HepG2 (cell line): ENCODE results near the gene ATG4B. TPM values are rescaled to one million over a fixed set of nuclear protein-coding genes. Genes with fewer than 3 reads are reported as not detected.

Source experiments
- AKAP8 ChIP-seq: sonication (generic); formaldehyde crosslinking; IDR thresholded peaks from 2 replicates; pipeline ENCODE4 v1.5.1; 2020; ENCODE audit warnings: mild to moderate bottlenecking, missing genetic modification reagents
- ATAD3A ChIP-seq: sonication (generic); formaldehyde crosslinking; IDR thresholded peaks from 2 replicates; pipeline ENCODE4 v1.4.0; 2020; ENCODE audit warnings: missing genetic modification reagents
- ATF1 ChIP-seq: IDR thresholded peaks from 2 replicates; pipeline ENCODE4 v1.6.1; 2016; ENCODE audit warnings: mild to moderate bottlenecking, control low read depth
- CBFB ChIP-seq: sonication (generic); formaldehyde crosslinking; IDR thresholded peaks from 2 replicates; pipeline ENCODE4 v1.4.0; 2020; ENCODE audit warnings: missing genetic modification reagents
- CC2D1A ChIP-seq: sonication (generic); formaldehyde crosslinking; IDR thresholded peaks from 2 replicates; pipeline ENCODE4 v1.8.1; 2023; ENCODE audit warnings: mild to moderate bottlenecking, missing genetic modification reagents
- EEA1 ChIP-seq: sonication (generic); formaldehyde crosslinking; IDR thresholded peaks from 2 replicates; pipeline ENCODE4 v1.5.1; 2020; ENCODE audit warnings: mild to moderate bottlenecking, missing genetic modification reagents, borderline replicate concordance
- MIER2 ChIP-seq: IDR thresholded peaks from 2 replicates; pipeline ENCODE4 v1.6.1; 2016; ENCODE audit warnings: missing biosample characterization, missing genetic modification reagents
- MIXL1 ChIP-seq: IDR thresholded peaks from 2 replicates; pipeline ENCODE4 v1.6.1; 2016
- NCOA1 ChIP-seq: sonication (generic); formaldehyde crosslinking; IDR thresholded peaks from 2 replicates; pipeline ENCODE4 v1.9.0; 2021; ENCODE audit warnings: missing genetic modification reagents
- NFAT5 ChIP-seq: sonication (generic); formaldehyde crosslinking; IDR thresholded peaks from 2 replicates; pipeline ENCODE4 v1.4.0; 2020; ENCODE audit warnings: missing genetic modification reagents
- PITX1 ChIP-seq: sonication (generic); formaldehyde crosslinking; IDR thresholded peaks from 2 replicates; pipeline ENCODE4 v1.5.1; 2020; ENCODE audit warnings: mild to moderate bottlenecking, missing genetic modification reagents
- RBFOX2 ChIP-seq: fragments of 200-400 bp; formaldehyde crosslinking; IDR thresholded peaks from 2 replicates; pipeline ENCODE4 v1.6.1; 2017; ENCODE audit warnings: low read depth, mild to moderate bottlenecking, low read length
- RXRB ChIP-seq: IDR thresholded peaks from 2 replicates; pipeline ENCODE4 v1.6.1; 2016; ENCODE audit warnings: borderline replicate concordance, missing genetic modification reagents, missing compliant biosample characterization
- THAP8 ChIP-seq: sonication (generic); formaldehyde crosslinking; IDR thresholded peaks from 2 replicates; pipeline ENCODE4 v1.5.1; 2020; ENCODE audit warnings: missing genetic modification reagents, mild to moderate bottlenecking, borderline replicate concordance
- XRCC5 ChIP-seq: fragments of 200-400 bp; formaldehyde crosslinking; optimal IDR thresholded peaks from 2 replicates; pipeline ENCODE3; 2017; ENCODE audit warnings: mild to moderate bottlenecking, low read length
- ZMAT3 ChIP-seq: sonication (generic); formaldehyde crosslinking; conservative IDR thresholded peaks from 2 replicates; pipeline ENCODE4 v1.7.0; 2021; ENCODE audit warnings: missing genetic modification reagents
- ZNF275 ChIP-seq: sonication (generic); formaldehyde crosslinking; IDR thresholded peaks from 2 replicates; pipeline ENCODE4 v1.8.0; 2022; ENCODE audit warnings: missing genetic modification reagents, mild to moderate bottlenecking, inconsistent platforms, borderline replicate concordance
- ZNF558 ChIP-seq: sonication (generic); formaldehyde crosslinking; IDR thresholded peaks from 2 replicates; pipeline ENCODE4 v1.9.0; 2022; ENCODE audit warnings: mild to moderate bottlenecking, missing genetic modification reagents, borderline replicate concordance
- ZNF562 ChIP-seq: sonication (generic); formaldehyde crosslinking; IDR thresholded peaks from 2 replicates; pipeline ENCODE4 v1.8.0; 2022; ENCODE audit warnings: missing genetic modification reagents, borderline replicate concordance
- polyA plus RNA-seq, 8 experiments: library from polyadenylated mRNA; depleted of rRNA in 3 of 8; stranded (reverse) in 7 of 8; unstranded in 1 of 8; fragments of >200 nt; fragmentation: Illumina TruSeq in 4 of 8; extraction: Trizol in 4 of 8; gene quantifications; 2 replicates each; pipeline versions ENCODE4 v1.2.1 to v1.2.3, GENCODE V29; 2011 to 2016; ENCODE audit warnings: low read depth in 4 of 8, missing spikeins in 1 of 8, mixed read lengths in 1 of 8; ENCODE audit not compliant: insufficient read depth in 1 of 8
- total RNA-seq, 5 experiments: library from RNA; depleted of rRNA; stranded (reverse); fragments of >200 nt; fragmentation: Illumina TruSeq; extraction: Trizol; gene quantifications; 2 replicates each; pipeline ENCODE4 v1.2.3, GENCODE V29; 2016; ENCODE audit warnings: low read depth in 1 of 5

Gene ATG4B
- total and polyA plus RNA-seq, 2 of the 13 experiments (the other 11 are each of a cell fraction or from before 2014, with no cell fraction given): 95.5 to 239 TPM

- TF ChIP-seq PITX1 (CRISPR knock-in tag) (no peak), RXRB (CRISPR knock-in tag) (no peak), NFAT5 (CRISPR knock-in tag) (no peak), NCOA1 (CRISPR knock-in tag) (no peak), ZMAT3 (CRISPR knock-in tag) (no peak), CC2D1A (CRISPR knock-in tag) (no peak), RBFOX2 (0 out of 2 replicates have a peak, but pooled peaks have one; percentile 21), ZNF562 (CRISPR knock-in tag) (no peak), CBFB (CRISPR knock-in tag) (no peak), EEA1 (no peak), XRCC5 (no peak), ZNF275 (CRISPR knock-in tag) (no peak), MIXL1 (CRISPR knock-in tag) (no peak), ATF1 (CRISPR knock-in tag) (no peak), ZNF558 (CRISPR knock-in tag) (no peak), MIER2 (CRISPR knock-in tag) (no peak), ATAD3A (CRISPR knock-in tag) (no peak), THAP8 (CRISPR knock-in tag) (no peak), AKAP8 (0 out of 2 replicates have a peak, but pooled peaks have one; percentile 18)
- TF ChIP-seq, all 625 proteins: peak for 3
Observed at GRCh38 chr2:241720560-241720959, 83.1 kb downstream of the ATG4B start (continued).
